ENCODE data around the gene DPEP3.
"Not testable (repeated sequence)": the region's sequence is repeated elsewhere in the genome, so short reads cannot be mapped to it uniquely, and the experiment has no call there.

- TF ChIP-seq, protein P1, sequence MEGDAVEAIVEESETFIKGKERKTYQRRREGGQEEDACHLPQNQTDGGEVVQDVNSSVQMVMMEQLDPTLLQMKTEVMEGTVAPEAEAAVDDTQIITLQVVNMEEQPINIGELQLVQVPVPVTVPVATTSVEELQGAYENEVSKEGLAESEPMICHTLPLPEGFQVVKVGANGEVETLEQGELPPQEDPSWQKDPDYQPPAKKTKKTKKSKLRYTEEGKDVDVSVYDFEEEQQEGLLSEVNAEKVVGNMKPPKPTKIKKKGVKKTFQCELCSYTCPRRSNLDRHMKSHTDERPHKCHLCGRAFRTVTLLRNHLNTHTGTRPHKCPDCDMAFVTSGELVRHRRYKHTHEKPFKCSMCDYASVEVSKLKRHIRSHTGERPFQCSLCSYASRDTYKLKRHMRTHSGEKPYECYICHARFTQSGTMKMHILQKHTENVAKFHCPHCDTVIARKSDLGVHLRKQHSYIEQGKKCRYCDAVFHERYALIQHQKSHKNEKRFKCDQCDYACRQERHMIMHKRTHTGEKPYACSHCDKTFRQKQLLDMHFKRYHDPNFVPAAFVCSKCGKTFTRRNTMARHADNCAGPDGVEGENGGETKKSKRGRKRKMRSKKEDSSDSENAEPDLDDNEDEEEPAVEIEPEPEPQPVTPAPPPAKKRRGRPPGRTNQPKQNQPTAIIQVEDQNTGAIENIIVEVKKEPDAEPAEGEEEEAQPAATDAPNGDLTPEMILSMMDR (IDR thresholded peaks at IDR 0.05; ENCODE audit: low read length): not testable (repeated sequence)
- TF ChIP-seq EZH2 (IDR thresholded peaks at IDR 0.05; ENCODE audit: borderline replicate concordance, low read length): not testable (repeated sequence)
Observed at GRCh38 chr16:67998779-67999688, 18.7 kb upstream of the DPEP3 start, which contains the start of gene DPEP2.

Measured in OCI-LY1 (cell line).